Stimulated activated effector memory CD8-positive, alpha-beta T cell treated with anti-CD3 and anti-CD28 coated beads, Interleukin-12 subunit alpha, Interleukin-12 subunit beta, amount 100 ng/mL, for 72 hours (primary cell): ENCODE data around the gene CRTAC1.

Source experiments
- ATAC-seq: fragments of 150-1000 bp; cut with Tn5 transposase; 2 replicates; pipeline ENCODE4 v1.10.0; 2021
- DNase-seq, 2 donors: peaks; one replicate each; pipeline ENCODE4 v3.0.0; 2021 to 2022; ENCODE audit warnings: low spot score in 2 of 2
- H3K27ac Mint-ChIP-seq: one replicate; pipeline ENCODE4 v1.8.0; 2022; ENCODE audit warnings: mild to moderate bottlenecking, mixed read lengths
- H3K36me3 Mint-ChIP-seq: one replicate; pipeline ENCODE4 v1.8.0; 2022; ENCODE audit warnings: mild to moderate bottlenecking, mixed read lengths
- H3K4me1 Mint-ChIP-seq: one replicate; pipeline ENCODE4 v1.8.0; 2022; ENCODE audit warnings: mixed read lengths
- H3K4me3 Mint-ChIP-seq: one replicate; pipeline ENCODE4 v1.8.0; 2022; ENCODE audit warnings: mild to moderate bottlenecking, mixed read lengths
- H3K9me3 Mint-ChIP-seq: one replicate; pipeline ENCODE4 v1.8.0; 2022; ENCODE audit warnings: mixed read lengths

CRTAC1 gene

DNA sequence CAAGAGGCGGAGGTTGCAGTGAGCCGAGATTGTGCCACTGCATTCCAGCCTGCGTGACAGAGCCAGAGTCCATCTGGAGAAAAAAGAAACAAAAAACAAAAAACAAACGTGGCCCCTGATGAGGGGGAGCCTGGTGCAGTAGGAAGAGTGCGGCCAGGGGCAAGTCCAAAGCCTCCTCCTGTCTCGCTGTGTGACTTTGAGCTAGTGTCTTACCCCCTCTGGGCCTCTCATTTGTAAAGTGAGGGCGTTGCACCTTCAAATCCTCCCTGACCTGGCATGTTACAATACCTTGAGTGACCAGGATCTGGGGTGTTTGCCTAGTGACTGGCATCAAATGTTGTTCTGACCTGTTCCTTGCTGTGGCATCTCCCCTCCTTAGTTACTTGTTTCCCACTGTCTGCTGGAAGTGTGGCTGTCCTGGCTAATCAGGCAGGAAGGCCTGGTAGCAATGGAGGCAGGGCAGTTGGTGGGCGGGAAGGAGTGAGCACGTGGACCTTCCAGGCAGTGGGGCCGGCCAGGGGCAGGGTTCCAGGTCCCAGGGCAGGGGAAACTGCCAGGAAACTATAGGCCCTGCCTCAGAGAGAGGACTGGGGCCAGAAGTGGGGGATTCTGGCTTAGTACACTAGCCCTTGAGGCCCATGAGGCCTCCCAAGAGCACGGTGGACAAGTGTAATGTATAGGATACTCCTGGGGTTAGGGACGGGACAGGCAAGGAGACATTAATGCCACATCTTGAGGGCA lies 205.2 kb downstream of the CRTAC1 start:
- H3K36me3 Mint-ChIP-seq, result no peaks in the 10 kb centered on the region
- H3K9me3 Mint-ChIP-seq, result no peaks in the 10 kb centered on the region
- H3K27ac Mint-ChIP-seq, result peak overlapping the region; percentile 7
- H3K4me1 Mint-ChIP-seq, result peaks cover 32% of the 10 kb centered on the region
- ATAC-seq (no peak), DNase-seq (no peak)
- H3K4me3 Mint-ChIP-seq, result no peak overlapping the region

- Mint-ChIP-seq H3K27ac (no peak overlapping the region), H3K9me3 (no peaks in the 10 kb centered on the region), H3K4me1 (peaks cover 18% of the 10 kb centered on the region), H3K4me3 (no peak overlapping the region), H3K36me3 (no peaks in the 10 kb centered on the region)
- no peak for ATAC-seq
- no peak for DNase-seq
Measured at GRCh38 chr10:97823734-97824133, 206.7 kb downstream of the CRTAC1 start.

- H3K4me3 Mint-ChIP-seq, result no peak overlapping the region
- no peak for DNase-seq
- ATAC-seq, result no peak
- H3K9me3 Mint-ChIP-seq, result no peaks in the 10 kb centered on the region
- H3K27ac Mint-ChIP-seq, result no peak overlapping the region
- peaks cover 10% of the 10 kb centered on the region for H3K4me1 Mint-ChIP-seq
- no peaks in the 10 kb centered on the region for H3K36me3 Mint-ChIP-seq
Measured at GRCh38 chr10:97822261-97822687, 208.1 kb downstream of the CRTAC1 start.

DNA sequence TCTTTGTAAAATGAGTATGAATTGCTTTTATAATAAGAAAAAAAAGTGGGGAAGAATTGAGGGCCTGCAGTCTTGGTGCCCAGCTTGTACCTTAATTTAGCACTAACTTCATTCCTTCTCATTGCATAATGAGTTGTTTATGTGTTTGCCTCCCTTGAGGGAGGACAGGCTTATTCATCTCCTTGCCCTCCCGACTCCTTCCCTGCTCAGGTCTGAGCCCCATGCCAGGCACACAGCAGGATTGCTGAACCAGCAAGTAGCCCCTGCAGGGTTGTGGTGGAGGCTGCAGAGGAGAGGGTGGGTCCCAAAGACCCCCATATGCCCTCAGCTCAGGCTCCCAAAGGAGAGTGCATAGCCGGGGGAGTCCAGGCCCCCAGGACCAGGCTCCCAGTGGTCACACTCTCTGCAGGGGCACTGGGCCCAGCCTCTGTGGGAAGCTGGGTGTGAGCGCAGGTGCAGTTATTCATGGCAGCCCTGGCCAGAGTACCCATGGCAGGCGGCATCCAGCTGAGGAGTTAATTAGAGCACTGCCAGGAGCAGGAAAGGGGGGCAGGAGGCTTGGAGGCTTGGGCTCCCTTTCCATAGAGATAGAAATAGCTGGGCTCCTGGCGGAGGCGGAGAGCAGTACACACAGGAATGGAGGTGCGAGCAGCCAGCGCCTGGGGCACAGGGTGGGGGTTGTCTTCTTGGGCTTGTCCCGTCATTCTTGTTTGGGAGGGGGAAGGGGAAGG lies 208.9 kb downstream of the CRTAC1 start:
- ATAC-seq (no peak), DNase-seq (no peak)
- no peaks in the 10 kb centered on the region for H3K9me3 Mint-ChIP-seq
- no peak overlapping the region for H3K27ac Mint-ChIP-seq
- no peaks in the 10 kb centered on the region for H3K36me3 Mint-ChIP-seq
- H3K4me1 Mint-ChIP-seq, result peaks cover 10% of the 10 kb centered on the region
- no peak overlapping the region for H3K4me3 Mint-ChIP-seq

DNA sequence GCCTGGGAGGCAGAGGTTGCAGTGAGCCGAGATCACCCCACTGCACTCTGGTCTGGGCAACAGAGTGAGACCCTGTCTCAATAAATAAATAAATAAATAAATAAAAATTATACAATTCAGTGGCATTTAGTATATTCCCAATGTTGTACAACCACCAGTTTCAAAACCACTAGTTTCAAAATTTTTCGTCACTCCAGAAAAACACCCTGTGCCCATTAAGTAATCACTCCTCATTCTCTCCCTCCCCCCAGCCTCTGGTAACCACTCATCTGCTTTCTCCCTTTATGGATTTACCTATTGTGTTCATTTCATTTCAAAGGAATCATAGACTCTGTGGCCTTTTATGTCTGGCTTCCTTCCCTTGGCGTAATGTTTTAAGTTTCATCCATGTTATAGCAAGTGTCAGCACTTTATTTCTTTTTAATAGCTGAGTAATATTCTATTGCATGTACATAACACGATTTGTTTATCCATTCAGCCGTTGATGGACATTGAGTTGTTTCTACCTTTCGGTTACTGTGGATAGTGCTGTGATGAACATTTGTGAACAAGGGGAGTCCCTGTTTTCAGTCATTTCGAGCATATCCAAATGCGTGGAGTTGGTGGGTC lies 210.2 kb downstream of the CRTAC1 start:
- DNase-seq (no peak), ATAC-seq (no peak)
- H3K4me1 Mint-ChIP-seq, result no peaks in the 10 kb centered on the region
- H3K36me3 Mint-ChIP-seq, result no peaks in the 10 kb centered on the region
- H3K27ac Mint-ChIP-seq, result no peak overlapping the region
- H3K9me3 Mint-ChIP-seq, result no peaks in the 10 kb centered on the region
- no peak overlapping the region for H3K4me3 Mint-ChIP-seq

DNA sequence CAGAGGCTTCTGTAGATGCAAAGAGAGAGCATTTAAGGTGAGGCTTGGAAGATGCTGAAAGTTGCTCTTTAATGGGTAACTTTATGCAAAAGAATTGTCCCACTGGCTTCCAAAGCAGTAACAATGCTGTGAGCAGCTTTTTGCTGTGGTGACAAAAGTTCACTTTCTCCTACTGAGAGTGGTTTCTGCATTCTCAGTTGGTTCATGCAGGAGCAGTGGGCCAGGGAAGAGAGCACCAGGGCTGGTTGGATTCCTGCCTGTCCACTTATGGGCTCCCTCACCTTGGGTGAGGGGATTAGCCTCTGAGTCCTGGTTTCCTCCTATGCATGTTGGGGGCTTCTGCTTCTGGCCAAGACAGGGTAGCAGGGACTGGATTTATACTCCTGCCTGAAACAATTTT lies 211.8 kb downstream of the CRTAC1 start:
- no peaks in the 10 kb centered on the region for H3K4me1 Mint-ChIP-seq
- no peaks in the 10 kb centered on the region for H3K9me3 Mint-ChIP-seq
- ATAC-seq (no peak), DNase-seq (no peak)
- no peak overlapping the region for H3K4me3 Mint-ChIP-seq
- H3K27ac Mint-ChIP-seq, result no peak overlapping the region
- no peaks in the 10 kb centered on the region for H3K36me3 Mint-ChIP-seq

DNA sequence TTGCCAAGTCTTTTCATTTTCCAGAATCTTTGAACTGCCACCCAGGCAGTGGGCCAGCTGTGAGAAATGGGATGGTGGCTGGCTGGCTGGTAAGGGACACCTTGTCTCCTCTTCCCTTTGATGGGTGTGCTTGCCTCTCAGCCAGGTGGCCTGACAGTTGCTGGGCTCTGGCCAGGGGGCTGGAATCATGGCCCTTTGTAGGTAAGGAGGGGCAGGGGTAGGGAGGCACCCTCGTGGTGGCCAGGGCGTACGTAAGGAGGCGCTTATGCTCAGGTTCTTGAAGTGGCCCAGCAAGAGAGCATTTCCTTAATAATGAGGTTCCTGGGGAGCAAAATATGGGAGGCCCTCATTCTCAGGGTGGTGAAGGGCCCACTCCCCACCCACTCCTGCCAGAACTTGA lies 213.8 kb downstream of the CRTAC1 start:
- Mint-ChIP-seq H3K9me3 (no peaks in the 10 kb centered on the region), H3K27ac (no peak overlapping the region), H3K4me3 (no peak overlapping the region), H3K4me1 (no peaks in the 10 kb centered on the region), H3K36me3 (no peaks in the 10 kb centered on the region)
- ATAC-seq, result no peak
- DNase-seq, result no peak
